KOPT-K1 (cell line): ENCODE measurements around the gene TEAD2.
"Not testable (repeated sequence)": the region's sequence is repeated elsewhere in the genome, so short reads cannot be mapped to it uniquely, and the experiment has no call there.

Source experiments
- H3K27ac ChIP-seq: fragments of 200-600 bp; sonication (generic); 2 replicates; pipeline ENCODE4 v1.5.1; 2016; ENCODE audit warnings: antibody characterized with exemption, mild to moderate bottlenecking, low read depth, low read length; ENCODE audit not compliant: poor library complexity, severe bottlenecking
- H3K36me3 ChIP-seq: fragments of 200-600 bp; sonication (generic); 2 replicates; pipeline ENCODE4 v1.5.1; 2017; ENCODE audit warnings: antibody characterized with exemption, mild to moderate bottlenecking, low read length, moderate library complexity; ENCODE audit not compliant: insufficient read depth
- H3K9me3 ChIP-seq: fragments of 200-600 bp; sonication (generic); 2 replicates; pipeline ENCODE4 v1.5.1; 2017; ENCODE audit warnings: antibody characterized with exemption, low read length, mild to moderate bottlenecking; ENCODE audit not compliant: insufficient read depth, poor library complexity, severe bottlenecking

TEAD2 gene

GRCh38 chr19:49301866-49302252 is 60.4 kb downstream of the TEAD2 start:
- Histone ChIP-seq H3K9me3 (no peaks in the 10 kb centered on the region), H3K27ac (no peak overlapping the region), H3K36me3 (no peaks in the 10 kb centered on the region)

- Histone ChIP-seq H3K9me3 (no peaks in the 10 kb centered on the region), H3K27ac (no peak overlapping the region), H3K36me3 (no peaks in the 10 kb centered on the region)
Observed at GRCh38 chr19:49301165-49301865, 60.9 kb downstream of the TEAD2 start.

DNA sequence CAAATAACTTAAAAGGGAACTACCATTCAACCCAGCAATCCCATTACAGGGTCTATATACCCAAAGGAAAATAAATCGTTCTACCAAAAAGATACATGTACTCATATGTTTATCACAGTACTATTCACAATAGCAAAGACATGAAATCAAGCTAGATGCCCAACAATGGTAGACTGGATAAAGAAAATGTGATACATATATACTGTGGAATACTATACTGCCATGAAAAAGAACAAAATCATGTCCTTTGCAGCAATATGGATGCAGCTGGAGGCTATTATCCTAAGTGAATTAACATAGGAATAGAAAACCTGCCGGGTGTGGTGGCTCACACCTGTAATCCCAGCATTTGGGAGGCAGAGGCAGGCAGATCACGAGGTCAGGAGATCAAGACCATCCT is 63.6 kb downstream of the TEAD2 start:
- H3K27ac ChIP-seq = not testable (repeated sequence)

DNA sequence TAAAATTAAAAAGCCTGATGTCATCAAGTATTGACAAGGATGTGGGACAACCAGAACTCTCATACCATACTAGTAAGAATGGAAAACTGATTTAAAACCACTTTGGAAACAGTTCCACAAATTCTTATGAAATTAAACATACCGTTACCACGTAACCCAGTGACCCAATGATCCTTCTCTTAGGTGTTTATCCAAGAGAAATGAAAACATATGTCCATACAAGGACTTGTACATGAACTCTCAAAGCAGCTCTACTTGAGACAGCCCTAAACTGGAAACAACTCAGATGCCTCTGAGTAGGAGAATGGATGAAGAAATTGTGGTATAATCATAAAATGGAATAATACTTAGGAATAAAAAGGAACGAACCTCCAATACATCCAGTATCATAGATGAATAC is 64.8 kb downstream of the TEAD2 start:
- H3K36me3 ChIP-seq = no peaks in the 10 kb centered on the region
- H3K27ac ChIP-seq = no peak overlapping the region
- no peaks in the 10 kb centered on the region for H3K9me3 ChIP-seq

More for the DNA sequence above, 63.6 kb downstream of the TEAD2 start:
- not testable (repeated sequence) for H3K36me3 ChIP-seq, H3K9me3 ChIP-seq

DNA sequence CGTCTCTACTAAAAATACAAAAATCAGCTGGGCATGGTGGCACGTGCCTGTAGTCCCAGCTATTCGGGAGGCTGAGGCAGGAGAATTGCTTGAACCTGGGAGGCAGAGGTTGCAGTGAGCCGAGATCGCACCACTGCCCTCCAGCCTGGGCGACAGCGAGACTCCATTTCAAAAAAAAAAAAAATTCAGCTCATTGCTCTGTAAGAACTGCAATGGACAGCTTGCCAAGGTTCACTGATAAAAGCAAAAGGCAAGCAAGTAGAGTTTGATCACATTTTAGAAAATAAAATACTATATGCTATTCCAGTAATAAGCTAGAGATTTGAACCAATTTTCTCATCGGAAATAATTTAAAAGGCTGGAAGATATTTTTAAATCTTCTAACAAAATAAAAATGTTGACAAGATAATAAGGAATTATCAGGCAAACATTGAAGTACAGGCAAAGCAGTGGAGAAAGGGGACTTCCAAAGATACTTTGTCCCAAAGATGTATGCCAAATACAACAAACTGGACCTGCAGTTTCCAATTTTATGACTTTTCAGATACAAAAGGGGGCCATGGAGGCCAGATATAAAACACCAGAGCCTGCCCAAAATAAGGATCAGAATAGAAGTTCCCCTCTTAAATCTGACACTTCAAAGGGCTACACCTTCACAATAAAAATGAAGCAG is 66.9 kb downstream of the TEAD2 start:
- H3K36me3 ChIP-seq = no peaks in the 10 kb centered on the region
- H3K9me3 ChIP-seq = no peaks in the 10 kb centered on the region
- H3K27ac ChIP-seq = no peak overlapping the region

DNA sequence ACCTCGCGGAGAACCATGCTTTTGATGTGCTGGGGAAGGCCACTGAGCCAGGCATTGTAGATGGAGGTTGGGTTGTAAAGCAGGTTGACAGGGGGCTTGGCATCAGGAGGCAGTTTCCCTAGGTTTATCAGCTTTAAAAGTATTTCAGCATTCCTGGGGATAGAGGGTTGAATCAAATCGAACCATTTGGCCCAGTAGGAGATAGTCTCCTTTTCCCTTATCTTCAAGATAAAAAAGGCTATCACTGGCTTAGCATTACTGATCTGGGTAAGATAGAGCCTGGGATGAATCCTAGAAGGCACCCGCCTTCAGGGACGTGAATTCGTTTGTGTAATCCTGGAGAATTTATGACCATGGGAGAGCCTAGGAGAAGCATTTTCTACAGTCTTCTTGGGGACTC is 67.8 kb downstream of the TEAD2 start:
- no peaks in the 10 kb centered on the region for H3K36me3 ChIP-seq
- no peak overlapping the region for H3K27ac ChIP-seq
- H3K9me3 ChIP-seq = no peaks in the 10 kb centered on the region
